BLaER1 (cell line): ENCODE results near the gene DYNLT5.
"Not testable (repeated sequence)": the region's sequence is repeated elsewhere in the genome, so short reads cannot be mapped to it uniquely, and the experiment has no call there.

Source experiments
- H3K27ac ChIP-seq: shearing (Covaris generic); formaldehyde crosslinking; 2 replicates; pipeline ENCODE4 v1.8.1; 2022
- H3K27me3 ChIP-seq: shearing (Covaris generic); formaldehyde crosslinking; 2 replicates; pipeline ENCODE4 v1.8.1; 2022
- H3K36me3 ChIP-seq: shearing (Covaris generic); formaldehyde crosslinking; 2 replicates; pipeline ENCODE4 v1.8.1; 2022
- H3K4me1 ChIP-seq: shearing (Covaris generic); formaldehyde crosslinking; 2 replicates; pipeline ENCODE4 v1.8.1; 2022
- H3K4me2 ChIP-seq: shearing (Covaris generic); formaldehyde crosslinking; 2 replicates; pipeline ENCODE4 v1.8.1; 2022
- H3K4me3 ChIP-seq: shearing (Covaris generic); formaldehyde crosslinking; 2 replicates; pipeline ENCODE4 v1.8.1; 2022
- H3K9ac ChIP-seq: shearing (Covaris generic); formaldehyde crosslinking; 2 replicates; pipeline ENCODE4 v1.8.1; 2022
- H3K9me3 ChIP-seq: shearing (Covaris generic); formaldehyde crosslinking; 2 replicates; pipeline ENCODE4 v1.8.1; 2022
- H4K20me1 ChIP-seq: shearing (Covaris generic); formaldehyde crosslinking; 2 replicates; pipeline ENCODE4 v1.8.1; 2022
- Cebpa-rat ChIP-seq: shearing (Covaris generic); IDR thresholded peaks from 2 replicates; pipeline ENCODE4 v1.8.1; 2022

DYNLT5 gene

GRCh38 chr1:66752000-66752592 is at the start of gene DYNLT5:
Gene DYNLT5 (plus strand): TSS chr1:66752459. CDS start chr1:66754659, 2,200 bp downstream.
- Histone ChIP-seq H3K9ac (no peak within 1 kb of the TSS), H4K20me1 (no peaks in the 10 kb centered on the region), H3K27ac (no peak within 1 kb of the TSS), H3K36me3 (no peaks in the 10 kb centered on the region), H3K27me3 (peaks cover 21% of the 10 kb centered on the region), H3K4me1 (peaks cover 12% of the 10 kb centered on the region), H3K4me2 (peak within 1 kb of the TSS; percentile 75), H3K4me3 (peak within 1 kb of the TSS; percentile 48), H3K9me3 (peaks cover 8% of the 10 kb centered on the region)
- no peak for TF ChIP-seq Cebpa-rat

GRCh38 chr1:66704177-66704875 is 47.9 kb upstream of the DYNLT5 start:
- H3K4me3 ChIP-seq = no peak overlapping the region
- H3K4me1 ChIP-seq = no peaks in the 10 kb centered on the region
- no peaks in the 10 kb centered on the region for H4K20me1 ChIP-seq
- H3K4me2 ChIP-seq = no peak overlapping the region
- H3K9ac ChIP-seq = no peak overlapping the region
- H3K9me3 ChIP-seq = no peaks in the 10 kb centered on the region
- H3K36me3 ChIP-seq = no peaks in the 10 kb centered on the region
- H3K27ac ChIP-seq = no peak overlapping the region
- H3K27me3 ChIP-seq = no peaks in the 10 kb centered on the region
- TF ChIP-seq Cebpa-rat = no peak

GRCh38 chr1:66705110-66705509 is 47.1 kb upstream of the DYNLT5 start:
- H3K9ac ChIP-seq = no peak overlapping the region
- no peaks in the 10 kb centered on the region for H3K36me3 ChIP-seq
- no peak overlapping the region for H3K4me2 ChIP-seq
- H3K4me3 ChIP-seq = no peak overlapping the region
- no peaks in the 10 kb centered on the region for H4K20me1 ChIP-seq
- no peaks in the 10 kb centered on the region for H3K4me1 ChIP-seq
- no peak for TF ChIP-seq Cebpa-rat
- H3K27me3 ChIP-seq = no peaks in the 10 kb centered on the region
- H3K27ac ChIP-seq = no peak overlapping the region
- no peaks in the 10 kb centered on the region for H3K9me3 ChIP-seq

GRCh38 chr1:66711420-66711819 is 40.8 kb upstream of the DYNLT5 start:
- no peak for TF ChIP-seq Cebpa-rat
- no peaks in the 10 kb centered on the region for H3K4me1 ChIP-seq

GRCh38 chr1:66712839-66713238 is 39.4 kb upstream of the DYNLT5 start:
- Histone ChIP-seq H3K27me3 (no peaks in the 10 kb centered on the region), H3K36me3 (no peaks in the 10 kb centered on the region), H3K4me1 (no peaks in the 10 kb centered on the region), H3K9me3 (no peaks in the 10 kb centered on the region), H3K9ac (no peak overlapping the region), H3K4me2 (no peak overlapping the region), H3K4me3 (no peak overlapping the region), H3K27ac (no peak overlapping the region), H4K20me1 (no peaks in the 10 kb centered on the region)
- no peak for TF ChIP-seq Cebpa-rat

More at GRCh38 chr1:66711420-66711819, 40.8 kb upstream of the DYNLT5 start:
- Histone ChIP-seq H4K20me1 (no peaks in the 10 kb centered on the region), H3K27ac (no peak overlapping the region), H3K9me3 (no peaks in the 10 kb centered on the region), H3K36me3 (no peaks in the 10 kb centered on the region), H3K27me3 (no peaks in the 10 kb centered on the region), H3K9ac (no peak overlapping the region), H3K4me3 (no peak overlapping the region), H3K4me2 (no peak overlapping the region)

- no peak overlapping the region for H3K4me2 ChIP-seq
- H3K27ac ChIP-seq = no peak overlapping the region
- H3K36me3 ChIP-seq = no peaks in the 10 kb centered on the region
- H3K27me3 ChIP-seq = no peaks in the 10 kb centered on the region
- no peaks in the 10 kb centered on the region for H3K4me1 ChIP-seq
- H3K9ac ChIP-seq = no peak overlapping the region
- TF ChIP-seq Cebpa-rat = no peak
- peaks cover 4% of the 10 kb centered on the region; the same call in 1 of the 2 replicates for H3K9me3 ChIP-seq
- H3K4me3 ChIP-seq = no peak overlapping the region
- H4K20me1 ChIP-seq = no peaks in the 10 kb centered on the region
Observed at GRCh38 chr1:66723985-66724384, 28.3 kb upstream of the DYNLT5 start.

GRCh38 chr1:66725885-66726665 is 26.2 kb upstream of the DYNLT5 start:
- Histone ChIP-seq H3K27ac (no peak overlapping the region), H3K27me3 (no peaks in the 10 kb centered on the region), H3K4me1 (no peaks in the 10 kb centered on the region), H3K36me3 (no peaks in the 10 kb centered on the region), H3K4me2 (no peak overlapping the region), H3K4me3 (no peak overlapping the region), H3K9ac (no peak overlapping the region), H4K20me1 (no peaks in the 10 kb centered on the region), H3K9me3 (peaks cover 4% of the 10 kb centered on the region; the same call in 1 of the 2 replicates)
- TF ChIP-seq Cebpa-rat = no peak

- no peak for TF ChIP-seq Cebpa-rat
- H3K4me2 ChIP-seq = no peak overlapping the region
- no peak overlapping the region for H3K27ac ChIP-seq
Observed at GRCh38 chr1:66728021-66728420, 24.2 kb upstream of the DYNLT5 start.

GRCh38 chr1:66728716-66729115 is 23.5 kb upstream of the DYNLT5 start:
- not testable (repeated sequence) for H3K4me2 ChIP-seq, H4K20me1 ChIP-seq, H3K9ac ChIP-seq, H3K27me3 ChIP-seq, H3K9me3 ChIP-seq, H3K27ac ChIP-seq, H3K4me3 ChIP-seq, H3K36me3 ChIP-seq, H3K4me1 ChIP-seq

More at GRCh38 chr1:66728021-66728420, 24.2 kb upstream of the DYNLT5 start:
- Histone ChIP-seq H4K20me1 (no peaks in the 10 kb centered on the region), H3K4me1 (peaks cover 4% of the 10 kb centered on the region; the same call in 1 of the 2 replicates), H3K9ac (no peak overlapping the region), H3K27me3 (no peaks in the 10 kb centered on the region), H3K36me3 (no peaks in the 10 kb centered on the region), H3K9me3 (peaks cover 4% of the 10 kb centered on the region; the same call in 1 of the 2 replicates), H3K4me3 (no peak overlapping the region)

GRCh38 chr1:66729119-66729518 is 23.1 kb upstream of the DYNLT5 start:
- Histone ChIP-seq H3K27me3 (no peaks in the 10 kb centered on the region), H3K36me3 (no peaks in the 10 kb centered on the region), H3K4me2 (no peak overlapping the region), H3K4me1 (peaks cover 4% of the 10 kb centered on the region; the same call in 1 of the 2 replicates), H3K9ac (no peak overlapping the region), H4K20me1 (no peaks in the 10 kb centered on the region), H3K9me3 (peaks cover 4% of the 10 kb centered on the region; the same call in 1 of the 2 replicates), H3K4me3 (no peak overlapping the region), H3K27ac (no peak overlapping the region)
- no peak for TF ChIP-seq Cebpa-rat
